Body of pancreas (tissue), 4 donors: ENCODE data around the gene KAT2A. TPM values are rescaled to one million over a fixed set of nuclear protein-coding genes. Genes with fewer than 3 reads are reported as not detected.
A peak's percentile ranks its signal among the peaks of the same experiment; 100 is the strongest.

Source experiments
- ATAC-seq: fragments of 150-250 bp; one replicate; pipeline ENCODE4 v1.9.1; 2016
- DNase-seq, 4 donors: peaks; one replicate each; pipeline ENCODE4 v3.0.0-alpha.2; 2019
- H3K27ac ChIP-seq, 4 donors: fragments of 200-600 bp; sonication (generic); 1 replicate in 3 of 4; 2 replicates in 1 of 4; pipeline versions ENCODE4 v1.5.1 to v1.6.1; 2016 to 2019; ENCODE audit warnings: mild to moderate bottlenecking in 1 of 4, mixed read lengths in 1 of 4, moderate library complexity in 1 of 4
- H3K27me3 ChIP-seq, 2 donors: fragments of 200-600 bp; sonication (generic); one replicate each; pipeline ENCODE4 v1.6.0; 2016; ENCODE audit warnings: mild to moderate bottlenecking in 1 of 2
- H3K36me3 ChIP-seq, 2 donors: fragments of 200-600 bp; sonication (generic); replicated peaks in 1 of 2; 2 replicates each; pipeline ENCODE4 v1.5.1; 2016; ENCODE audit warnings: low read depth in 2 of 2; ENCODE audit not compliant: insufficient read depth in 1 of 2
- H3K4me1 ChIP-seq: fragments of 200-600 bp; sonication (generic); one replicate; pipeline ENCODE4 v1.6.0; 2016
- H3K4me3 ChIP-seq, 2 donors: fragments of 200-600 bp; sonication (generic); 1 replicate in 1 of 2; 2 replicates in 1 of 2; pipeline ENCODE4 v1.5.1; 2016 to 2019
- H3K9me3 ChIP-seq, 3 donors: fragments of 200-600 bp; sonication (generic); 1 replicate in 2 of 3; 2 replicates in 1 of 3; pipeline ENCODE4 v1.5.1; 2016
- CTCF ChIP-seq, 7 experiments: fragments of 450-650 bp in 4 of 7; fragments of 200-600 bp in 3 of 7; sonication (generic) in 3 of 7; IDR thresholded peaks; one replicate each; pipeline ENCODE4 v1.5.1; 2016 to 2019; ENCODE audit warnings: antibody characterized with exemption in 7 of 7
- POLR2A ChIP-seq, 3 donors: fragments of 450-650 bp; IDR thresholded peaks; one replicate each; pipeline ENCODE4 v1.6.1; 2016; ENCODE audit warnings: antibody characterized with exemption in 3 of 3, mild to moderate bottlenecking in 2 of 3
- WGBS, 2 donors: methylation state at CpG; one replicate each; pipeline ENCODE4 v1.1.5; 2017; 5-methylcytosine and 5-hydroxymethylcytosine counted together
- intact Hi-C: fragments of 100-400 bp; cut with DNase I; formaldehyde crosslinking; loops from one replicate; pipeline ENCODE4 v1.15.1; 2023
- total RNA-seq, 2 donors: library from RNA; depleted of rRNA; stranded (reverse); fragments of >200 nt; gene quantifications; one replicate each; pipeline ENCODE4 v1.1.0, GENCODE V29; 2016

KAT2A gene
- 10 to 100 TPM; 50.6 to 58.7 TPM for total RNA-seq

GRCh38 chr17:42120770-42121769 lies at the start of gene KAT2A:
Gene KAT2A, minus strand, starts transcription at chr17:42121367. Its CDS starts 63 bp downstream, at chr17:42121304.
- intact Hi-C loops: no loop called here
- TF ChIP-seq CTCF (IDR thresholded peaks at IDR 0.05) (no peak), POLR2A (IDR thresholded peaks at IDR 0.05) (peak in 2 of 3 donors; percentile 63 to 72)
- Histone ChIP-seq H3K27ac (peak within 1 kb of the TSS; percentile 74 to 89 (median 86)), H3K4me1 (peaks cover 39% of the 10 kb centered on the region), H3K4me3 (peak within 1 kb of the TSS; percentile 39 to 81), H3K9me3 (no peaks in the 10 kb centered on the region), H3K36me3 (peaks cover 0 to 4% of the 10 kb centered on the region in 2 donors), H3K27me3 (no peaks in the 10 kb centered on the region)
- peak; percentile 84 to 87 (median 86) for DNase-seq
- peak; percentile 74 for ATAC-seq
- WGBS, 2 donors: 2 to 6% methylated on average over 10 to 53 of the region's 57 CpGs

GRCh38 chr17:42169351-42169750 lies 48.2 kb upstream of the KAT2A start:
- WGBS, 2 donors: 84 to 95% methylated on average over 15 to 28 of the region's 29 CpGs
- Histone ChIP-seq H3K27ac (no peak overlapping the region), H3K36me3 (no peaks in the 10 kb centered on the region), H3K27me3 (no peaks in the 10 kb centered on the region), H3K4me1 (no peaks in the 10 kb centered on the region), H3K9me3 (no peaks in the 10 kb centered on the region), H3K4me3 (no peak overlapping the region)
- intact Hi-C loops: no loop called here
- no peak for ATAC-seq
- no peak for DNase-seq
- TF ChIP-seq CTCF (IDR thresholded peaks at IDR 0.05): no peak
- TF ChIP-seq POLR2A (IDR thresholded peaks at IDR 0.05): no peak

GRCh38 chr17:42167807-42168206 lies 46.6 kb upstream of the KAT2A start:
- ATAC-seq (no peak), DNase-seq (no peak)
- Histone ChIP-seq H3K4me3 (no peak overlapping the region), H3K4me1 (no peaks in the 10 kb centered on the region), H3K36me3 (no peaks in the 10 kb centered on the region), H3K27ac (no peak overlapping the region), H3K27me3 (no peaks in the 10 kb centered on the region), H3K9me3 (no peaks in the 10 kb centered on the region)
- intact Hi-C loops: no loop called here
- TF ChIP-seq CTCF (IDR thresholded peaks at IDR 0.05) (no peak), POLR2A (IDR thresholded peaks at IDR 0.05) (no peak)
- WGBS, 2 donors: 74 to 93% methylated on average over 8 of the region's 8 CpGs

GRCh38 chr17:42166196-42166763 lies 45.1 kb upstream of the KAT2A start:
- H3K36me3 ChIP-seq: no peaks in the 10 kb centered on the region
- TF ChIP-seq POLR2A (IDR thresholded peaks at IDR 0.05): no peak
- no peak for TF ChIP-seq CTCF (IDR thresholded peaks at IDR 0.05)
- no peaks in the 10 kb centered on the region for H3K4me1 ChIP-seq
- intact Hi-C loops: no loop called here
- no peak overlapping the region for H3K27ac ChIP-seq
- ATAC-seq (no peak), DNase-seq (no peak)
- WGBS, 2 donors: 82 to 84% methylated on average over 4 to 19 of the region's 19 CpGs
- no peaks in the 10 kb centered on the region for H3K9me3 ChIP-seq
- H3K4me3 ChIP-seq: no peak overlapping the region
- no peaks in the 10 kb centered on the region for H3K27me3 ChIP-seq
